ENCODE results near the gene ISM1.

Gene ISM1

GRCh38 chr20:13251904-13252297, 30.8 kb downstream of the ISM1 start:
- DNase-seq (ENCODE audit: extremely low read depth in 1 of 2, low read depth in 1 of 2) = no peak

- DNase-seq (ENCODE audit: extremely low read depth in 1 of 2, low read depth in 1 of 2) = no peak
These were observed 34.3 kb downstream of the ISM1 start for GRCh38 chr20:13255356-13255755.

- no peak for DNase-seq (ENCODE audit: extremely low read depth in 1 of 2, low read depth in 1 of 2)
These were observed 35.5 kb downstream of the ISM1 start for GRCh38 chr20:13256606-13257005.

- DNase-seq (ENCODE audit: extremely low read depth in 1 of 2, low read depth in 1 of 2) = no peak
These were observed 38.8 kb downstream of the ISM1 start for GRCh38 chr20:13259921-13260320.

GRCh38 chr20:13260650-13261279, 39.7 kb downstream of the ISM1 start:
- DNase-seq (ENCODE audit: extremely low read depth in 1 of 2, low read depth in 1 of 2) = no peak

DNA sequence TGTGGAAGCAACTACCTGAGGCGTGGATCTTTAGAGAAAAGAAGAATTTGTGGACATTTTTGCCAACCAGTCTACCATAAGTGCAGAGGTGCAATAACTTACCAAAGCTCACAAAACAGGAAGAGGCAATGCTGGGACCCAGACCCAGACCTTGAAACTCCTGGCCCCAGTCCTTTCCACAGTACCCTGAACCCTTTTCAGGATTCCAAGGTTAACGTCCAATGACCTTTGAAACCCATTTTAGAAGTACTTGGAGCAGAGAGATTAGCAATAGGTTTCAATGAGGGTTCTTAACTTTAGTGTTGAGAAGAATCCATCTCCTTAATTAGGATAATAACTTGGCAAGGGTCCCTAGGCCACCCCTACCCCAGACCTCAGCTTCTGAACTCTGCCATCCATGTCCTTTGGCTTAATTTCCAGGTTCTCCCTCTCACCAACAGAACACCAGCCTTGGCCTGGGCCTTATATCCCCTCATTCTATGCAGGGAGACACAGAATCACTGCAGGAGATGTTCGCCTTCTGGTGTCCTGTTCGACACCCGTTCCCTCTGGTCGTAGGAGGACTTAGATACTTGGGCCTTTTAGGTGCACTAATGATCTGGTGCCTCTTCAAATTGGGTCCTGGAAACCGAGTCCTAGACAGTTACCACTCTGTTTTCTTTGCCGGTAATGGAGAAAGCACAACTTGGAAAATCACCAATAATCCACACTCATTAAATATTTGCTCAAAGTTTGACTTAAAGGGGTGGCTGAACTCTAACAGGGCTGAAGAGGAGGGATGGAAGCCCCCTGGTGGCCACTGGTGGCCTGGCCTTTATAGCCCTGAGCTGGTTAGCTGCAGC, 40.6 kb downstream of the ISM1 start:
- peak; percentile 35 to 40 for DNase-seq (ENCODE audit: extremely low read depth in 1 of 2, low read depth in 1 of 2)

GRCh38 chr20:13262302-13262650, 41.2 kb downstream of the ISM1 start:
- no peak for DNase-seq (ENCODE audit: extremely low read depth in 1 of 2, low read depth in 1 of 2)

DNA sequence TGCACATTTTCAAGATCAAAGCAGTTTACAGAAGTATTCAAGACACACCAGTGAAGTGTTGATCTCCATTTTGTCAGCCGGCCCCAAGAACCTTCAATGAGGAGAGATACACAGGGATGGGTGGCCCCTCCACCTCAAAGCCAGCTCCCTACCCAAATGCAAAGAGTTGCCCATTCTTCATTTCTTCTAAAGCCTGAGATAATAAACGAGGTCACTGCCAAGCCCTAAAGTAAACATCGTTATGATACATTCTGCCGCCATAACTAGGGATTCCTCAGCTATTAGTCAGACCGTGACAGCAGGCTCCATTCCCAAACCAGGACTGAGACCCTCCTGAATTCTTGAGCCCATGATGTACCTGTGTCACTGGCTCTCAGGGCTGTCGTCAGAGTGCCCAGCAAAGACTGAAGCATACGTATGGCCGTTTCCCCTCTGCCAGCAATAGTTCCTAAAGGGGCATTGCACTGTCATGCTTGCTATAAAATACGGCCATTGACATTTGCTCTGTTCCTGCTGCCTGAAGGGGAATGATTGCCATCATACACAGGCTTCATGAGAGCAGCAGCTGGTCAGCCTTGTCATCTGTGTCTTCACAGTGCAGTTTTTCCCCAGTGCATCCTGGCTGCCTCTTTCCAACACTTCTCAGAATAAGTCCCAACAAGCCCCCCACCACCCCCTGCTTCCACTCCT, 41.7 kb downstream of the ISM1 start:
- no peak for DNase-seq (ENCODE audit: extremely low read depth in 1 of 2, low read depth in 1 of 2)

DNA sequence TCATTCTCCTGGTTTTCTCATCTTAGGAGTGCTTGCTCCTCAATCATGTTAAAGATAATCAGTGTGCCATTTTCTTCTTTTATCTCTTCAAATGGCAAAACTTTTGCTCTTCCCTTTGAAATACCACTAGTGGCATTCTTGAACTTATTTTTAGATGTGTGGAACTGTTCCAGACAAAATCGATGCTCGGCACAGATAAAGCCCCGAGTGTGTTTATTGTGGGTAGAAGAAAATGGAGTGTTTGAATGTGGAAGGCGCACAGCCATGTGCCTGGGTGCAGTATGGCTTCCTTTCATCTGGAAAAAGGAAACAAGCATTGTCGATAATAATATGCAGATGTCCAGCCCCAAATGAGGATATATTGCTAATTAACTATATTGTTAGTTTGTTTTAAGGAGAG, 42.4 kb downstream of the ISM1 start:
- no peak for DNase-seq (ENCODE audit: extremely low read depth in 1 of 2, low read depth in 1 of 2)

DNA sequence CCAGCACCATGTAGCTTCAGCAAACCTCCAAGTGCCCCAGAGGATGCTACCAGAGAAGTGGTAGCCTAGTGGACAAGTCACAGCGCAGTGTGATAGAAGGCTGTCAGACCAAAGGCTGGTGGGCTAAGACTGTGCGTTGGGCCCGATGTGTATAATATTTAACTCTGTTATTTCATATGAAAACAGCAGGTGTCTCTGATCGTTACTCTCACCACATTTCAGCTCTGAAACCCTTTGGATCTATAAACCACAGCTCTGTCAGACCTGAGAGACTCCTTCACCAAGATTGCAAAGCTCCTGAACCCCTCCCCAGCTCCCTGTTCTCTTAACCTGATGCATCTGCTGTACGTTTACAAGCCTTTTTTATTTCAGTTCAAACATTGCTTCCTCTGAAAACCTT, 43.8 kb downstream of the ISM1 start:
- no peak for DNase-seq (ENCODE audit: extremely low read depth in 1 of 2, low read depth in 1 of 2)

- DNase-seq (ENCODE audit: extremely low read depth in 1 of 2, low read depth in 1 of 2) = no peak
These were observed 44.9 kb downstream of the ISM1 start for GRCh38 chr20:13265941-13266340.

- no peak for DNase-seq (ENCODE audit: extremely low read depth in 1 of 2, low read depth in 1 of 2)
These were observed 46.2 kb downstream of the ISM1 start for GRCh38 chr20:13267231-13267630.

GRCh38 chr20:13268953-13269352, 47.9 kb downstream of the ISM1 start:
- DNase-seq (ENCODE audit: extremely low read depth in 1 of 2, low read depth in 1 of 2) = no peak

GRCh38 chr20:13270211-13270610, 49.1 kb downstream of the ISM1 start:
- no peak for DNase-seq (ENCODE audit: extremely low read depth in 1 of 2, low read depth in 1 of 2)

DNA sequence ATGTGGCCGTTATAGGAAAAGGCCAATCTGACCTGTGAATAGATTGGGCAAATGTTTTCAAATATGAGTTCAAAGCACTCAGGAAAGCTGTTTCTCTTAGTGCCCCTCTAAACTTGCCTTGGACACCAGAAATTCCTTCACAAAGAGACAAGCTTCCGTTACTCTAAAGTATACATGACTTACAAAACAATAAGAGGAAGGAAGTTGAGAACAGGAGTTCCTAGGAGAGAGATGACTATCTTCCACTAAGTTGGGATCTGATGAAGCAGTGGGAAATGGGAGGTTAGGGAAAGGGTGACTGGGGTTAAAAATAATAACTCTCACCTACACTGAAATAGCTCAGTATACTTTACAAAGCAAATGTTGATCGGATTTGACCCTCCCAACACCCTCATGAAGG, 50.0 kb downstream of the ISM1 start:
- DNase-seq (ENCODE audit: extremely low read depth in 1 of 2, low read depth in 1 of 2) = no peak

DNA sequence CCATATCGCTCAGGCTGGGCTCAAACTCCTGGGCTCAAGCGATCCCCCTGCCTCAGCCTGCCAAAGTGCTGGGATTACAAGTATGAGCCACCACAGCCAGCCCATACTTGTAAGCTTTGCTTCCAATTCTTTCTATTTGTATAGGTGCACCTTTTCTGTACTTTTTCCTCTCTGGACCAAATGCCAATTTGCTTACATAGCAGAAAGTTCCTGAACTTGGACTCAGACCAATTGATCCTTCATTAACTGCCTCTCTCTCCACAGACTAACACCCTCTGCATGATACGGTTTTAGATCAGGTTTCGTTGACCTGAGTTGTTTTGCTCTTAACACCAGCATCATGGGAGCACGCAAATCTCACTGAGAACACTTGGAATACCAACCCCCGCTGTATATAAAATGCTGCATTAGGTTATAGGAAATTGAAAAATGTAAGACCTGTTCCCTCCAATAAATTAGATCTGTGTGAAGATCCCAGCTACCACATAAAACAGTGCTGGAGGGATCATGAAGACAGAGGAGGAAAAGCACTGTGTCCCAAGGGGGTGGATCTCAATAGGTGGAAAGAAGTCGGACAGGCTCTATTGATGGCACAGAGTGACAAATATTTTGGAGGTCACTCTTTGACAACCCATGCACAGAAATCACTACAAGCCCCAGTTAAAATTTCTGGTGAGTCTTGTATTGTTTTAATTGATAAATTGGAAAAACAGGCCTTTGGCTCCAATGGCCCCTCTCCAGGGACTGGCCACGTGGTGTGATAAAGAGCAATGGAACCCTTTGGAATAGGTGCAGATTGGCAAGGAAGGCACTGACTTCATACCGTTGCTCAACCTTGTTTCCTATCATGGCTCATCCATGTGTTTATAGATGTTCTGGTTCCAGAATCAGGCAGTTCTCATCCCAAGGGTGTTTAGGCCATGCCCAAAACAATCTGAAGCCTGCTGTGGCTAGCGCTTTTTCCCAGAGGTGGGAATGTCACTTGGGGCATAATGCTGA, 51.2 kb downstream of the ISM1 start:
- no peak for DNase-seq (ENCODE audit: extremely low read depth in 1 of 2, low read depth in 1 of 2)

- DNase-seq (ENCODE audit: extremely low read depth in 1 of 2, low read depth in 1 of 2) = no peak
These were observed 53.3 kb downstream of the ISM1 start for GRCh38 chr20:13274275-13274861.

GRCh38 chr20:13276945-13277541, 56.0 kb downstream of the ISM1 start:
- DNase-seq (ENCODE audit: extremely low read depth in 1 of 2, low read depth in 1 of 2) = no peak

- DNase-seq (ENCODE audit: extremely low read depth in 1 of 2, low read depth in 1 of 2) = no peak
These were observed 56.7 kb downstream of the ISM1 start for GRCh38 chr20:13277663-13278295.
